ENCODE results near the gene OOSP4B. TPM values are rescaled to one million over a fixed set of nuclear protein-coding genes. Genes with fewer than 3 reads are reported as not detected.

The OOSP4B gene
- not detected in 2 replicates for total RNA-seq (ENCODE audit: low replicate concordance)

DNA sequence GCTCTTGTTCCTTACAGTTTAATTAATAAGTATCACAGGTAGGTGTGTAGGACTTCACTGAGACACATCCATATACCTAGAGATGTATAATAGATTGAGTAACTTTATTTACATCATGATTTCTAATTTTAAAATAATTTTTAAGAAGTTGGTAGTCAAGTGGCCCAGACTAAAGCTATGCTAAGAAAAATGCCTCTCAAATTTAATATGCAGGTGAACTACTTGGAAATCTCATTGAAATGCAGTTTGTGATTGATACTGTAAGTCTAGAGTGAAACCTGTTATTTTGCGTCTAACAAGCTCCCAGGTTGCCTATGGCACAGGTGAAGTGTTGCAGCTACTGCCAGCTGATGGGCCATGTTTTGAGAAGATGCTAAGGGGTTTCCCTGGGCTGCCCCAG, at the start of gene OOSP4B:
Gene OOSP4B (plus strand): TSS at position 301 of the 400 bp plus-strand sequence.
- H3K4me3 ChIP-seq, result no peak within 1 kb of the TSS
- no peak within 1 kb of the TSS for H2AFZ ChIP-seq (replicated peaks)
- Mint-ChIP-seq H3K27ac (no peak within 1 kb of the TSS), H3K9me3 (peaks cover 4% of the 10 kb centered on the region), H3K4me3 (no peak within 1 kb of the TSS), H3K4me1 (no peaks in the 10 kb centered on the region), H3K36me3 (no peaks in the 10 kb centered on the region), H3K27me3 (ENCODE audit: insufficient read depth, low read depth) (no peaks in the 10 kb centered on the region)
- no peaks in the 10 kb centered on the region for H3K4me1 ChIP-seq
- H3K36me3 ChIP-seq, result no peaks in the 10 kb centered on the region
- no peak within 1 kb of the TSS for H3K9ac ChIP-seq
- H3F3A ChIP-seq (ENCODE audit: low read depth), result no peaks in the 10 kb centered on the region
- DNase-seq (ENCODE audit: low spot score), result no peak
- H3K9me3 ChIP-seq (ENCODE audit: low read depth), result peaks cover 2% of the 10 kb centered on the region
- H3K79me2 ChIP-seq (ENCODE audit: low read depth), result no peaks in the 10 kb centered on the region
- H3K27me3 ChIP-seq, result no peaks in the 10 kb centered on the region
- no peak for TF ChIP-seq EZH2phosphoT487 (IDR thresholded peaks at IDR 0.05)
- TF ChIP-seq, protein P1, sequence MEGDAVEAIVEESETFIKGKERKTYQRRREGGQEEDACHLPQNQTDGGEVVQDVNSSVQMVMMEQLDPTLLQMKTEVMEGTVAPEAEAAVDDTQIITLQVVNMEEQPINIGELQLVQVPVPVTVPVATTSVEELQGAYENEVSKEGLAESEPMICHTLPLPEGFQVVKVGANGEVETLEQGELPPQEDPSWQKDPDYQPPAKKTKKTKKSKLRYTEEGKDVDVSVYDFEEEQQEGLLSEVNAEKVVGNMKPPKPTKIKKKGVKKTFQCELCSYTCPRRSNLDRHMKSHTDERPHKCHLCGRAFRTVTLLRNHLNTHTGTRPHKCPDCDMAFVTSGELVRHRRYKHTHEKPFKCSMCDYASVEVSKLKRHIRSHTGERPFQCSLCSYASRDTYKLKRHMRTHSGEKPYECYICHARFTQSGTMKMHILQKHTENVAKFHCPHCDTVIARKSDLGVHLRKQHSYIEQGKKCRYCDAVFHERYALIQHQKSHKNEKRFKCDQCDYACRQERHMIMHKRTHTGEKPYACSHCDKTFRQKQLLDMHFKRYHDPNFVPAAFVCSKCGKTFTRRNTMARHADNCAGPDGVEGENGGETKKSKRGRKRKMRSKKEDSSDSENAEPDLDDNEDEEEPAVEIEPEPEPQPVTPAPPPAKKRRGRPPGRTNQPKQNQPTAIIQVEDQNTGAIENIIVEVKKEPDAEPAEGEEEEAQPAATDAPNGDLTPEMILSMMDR (IDR thresholded peaks at IDR 0.05), result no peak
- no peak for TF ChIP-seq EZH2 (IDR thresholded peaks at IDR 0.05)
- H3K27ac ChIP-seq, result no peak within 1 kb of the TSS
- H3K4me2 ChIP-seq, result no peak within 1 kb of the TSS
- H4K20me1 ChIP-seq (ENCODE audit: low read depth), result no peaks in the 10 kb centered on the region

DNA sequence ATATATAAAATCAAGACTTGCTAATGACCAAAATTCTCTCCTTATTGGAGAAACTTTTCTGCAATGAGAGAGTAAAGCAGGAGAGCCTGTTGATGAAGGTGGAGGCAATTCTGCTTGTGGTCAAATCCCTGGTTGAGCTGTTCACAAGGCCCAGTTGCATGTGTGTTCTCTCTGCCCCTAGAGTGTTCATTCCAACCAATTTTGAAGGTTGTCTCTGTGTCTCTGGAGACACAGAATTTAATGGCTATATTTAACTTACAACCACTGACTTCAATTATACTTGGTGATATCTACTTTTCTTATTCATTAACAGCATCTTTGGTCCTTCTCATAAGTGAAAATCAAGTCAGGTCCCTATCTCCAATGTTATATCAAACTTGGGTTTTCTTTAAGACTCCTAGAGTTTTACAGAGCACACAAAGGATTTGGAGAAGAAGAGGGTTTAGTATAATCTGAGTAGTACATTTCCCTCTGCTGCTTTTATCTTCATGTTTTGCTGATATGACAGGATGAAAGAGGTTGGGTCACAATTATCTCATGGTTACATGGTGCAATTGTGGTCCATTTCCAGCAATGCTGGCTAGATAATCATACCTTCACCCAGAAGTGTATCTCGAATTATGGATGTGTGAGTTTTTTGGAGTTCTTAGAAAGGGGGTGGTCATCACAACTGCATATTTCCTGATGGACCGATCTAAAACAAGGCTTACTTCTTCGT, 49.1 kb upstream of the OOSP4B start:
- H3K27ac Mint-ChIP-seq, result no peak overlapping the region
- no peaks in the 10 kb centered on the region for H3K9me3 Mint-ChIP-seq
- TF ChIP-seq EZH2 (IDR thresholded peaks at IDR 0.05), result no peak
- TF ChIP-seq EZH2phosphoT487 (IDR thresholded peaks at IDR 0.05), result no peak
- TF ChIP-seq, protein P1 (IDR thresholded peaks at IDR 0.05), result no peak
- H3K9me3 ChIP-seq (ENCODE audit: low read depth), result no peaks in the 10 kb centered on the region
- H3K27me3 Mint-ChIP-seq (ENCODE audit: insufficient read depth, low read depth), result no peaks in the 10 kb centered on the region
- H3K27ac ChIP-seq, result no peak overlapping the region
- no peaks in the 10 kb centered on the region for H4K20me1 ChIP-seq (ENCODE audit: low read depth)
- no peaks in the 10 kb centered on the region for H3K79me2 ChIP-seq (ENCODE audit: low read depth)
- no peak overlapping the region for H3K4me3 ChIP-seq
- no peak overlapping the region for H3K9ac ChIP-seq
- no peaks in the 10 kb centered on the region for H3F3A ChIP-seq (ENCODE audit: low read depth)
- H3K36me3 Mint-ChIP-seq, result no peaks in the 10 kb centered on the region
- no peaks in the 10 kb centered on the region for H3K4me1 Mint-ChIP-seq
- DNase-seq (ENCODE audit: low spot score), result no peak
- no peak overlapping the region for H3K4me3 Mint-ChIP-seq
- no peaks in the 10 kb centered on the region for H3K27me3 ChIP-seq
- no peak overlapping the region for H2AFZ ChIP-seq (replicated peaks)
- no peaks in the 10 kb centered on the region for H3K36me3 ChIP-seq
- H3K4me1 ChIP-seq, result no peaks in the 10 kb centered on the region
- no peak overlapping the region for H3K4me2 ChIP-seq

DNA sequence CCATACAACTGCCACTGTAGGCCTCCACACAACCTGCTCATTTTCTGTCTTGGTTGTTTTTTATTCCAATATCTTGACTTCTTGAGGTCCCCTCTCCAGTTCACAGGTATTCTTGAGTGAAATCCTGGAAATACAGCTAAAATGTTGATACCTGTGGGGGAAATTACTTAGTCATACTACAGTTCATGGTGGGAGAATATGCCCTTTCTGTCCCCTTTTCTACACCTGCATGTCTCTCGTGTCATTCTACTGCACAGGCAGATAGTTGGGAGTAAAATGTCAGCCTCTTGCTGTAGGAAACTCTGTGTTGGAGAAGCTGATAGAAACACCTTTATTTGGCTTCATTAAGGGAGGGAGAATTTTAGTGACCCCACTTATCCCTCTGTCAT, 48.6 kb upstream of the OOSP4B start:
- TF ChIP-seq EZH2phosphoT487 (IDR thresholded peaks at IDR 0.05) (no peak), EZH2 (IDR thresholded peaks at IDR 0.05) (no peak)
- TF ChIP-seq, protein P1 (IDR thresholded peaks at IDR 0.05), result no peak
- Histone ChIP-seq H3K36me3 (no peaks in the 10 kb centered on the region), H3K4me3 (no peak overlapping the region), H3K4me2 (no peak overlapping the region), H3K27ac (no peak overlapping the region), H3K9me3 (ENCODE audit: low read depth) (no peaks in the 10 kb centered on the region), H2AFZ (replicated peaks) (no peak overlapping the region), H3K27me3 (no peaks in the 10 kb centered on the region), H3K79me2 (ENCODE audit: low read depth) (no peaks in the 10 kb centered on the region), H3K9ac (no peak overlapping the region), H4K20me1 (ENCODE audit: low read depth) (no peaks in the 10 kb centered on the region), H3F3A (ENCODE audit: low read depth) (no peaks in the 10 kb centered on the region), H3K4me1 (no peaks in the 10 kb centered on the region)
- Mint-ChIP-seq H3K27me3 (ENCODE audit: insufficient read depth, low read depth) (no peaks in the 10 kb centered on the region), H3K4me3 (no peak overlapping the region), H3K36me3 (no peaks in the 10 kb centered on the region), H3K4me1 (no peaks in the 10 kb centered on the region), H3K9me3 (no peaks in the 10 kb centered on the region), H3K27ac (no peak overlapping the region)
- no peak for DNase-seq (ENCODE audit: low spot score)

Measured in neural progenitor cell (in vitro differentiated cells).